C1 segment of cervical spinal cord (tissue), 14 donors: ENCODE measurements around the gene XIRP2.
A peak's percentile ranks its signal among the peaks of the same experiment; 100 is the strongest.

Source experiments
- DNase-seq, 14 donors: peaks; one replicate each; lab custom pipeline; 2025; lab: John Stamatoyannopoulos, UW

XIRP2 gene

GRCh38 chr2:167132906-167133555 is 244.8 kb downstream of the XIRP2 start:
- no peak for DNase-seq

- no peak for DNase-seq
Measured at GRCh38 chr2:167133614-167134013, 245.3 kb downstream of the XIRP2 start.

- DNase-seq, result no peak
Measured at GRCh38 chr2:167134381-167135072, 246.2 kb downstream of the XIRP2 start.

- DNase-seq, result no peak
Measured at GRCh38 chr2:167135706-167136105, 247.4 kb downstream of the XIRP2 start.

GRCh38 chr2:167136879-167137596 is 248.8 kb downstream of the XIRP2 start:
- no peak for DNase-seq

GRCh38 chr2:167140330-167140729 is 252.1 kb downstream of the XIRP2 start:
- DNase-seq, result no peak

GRCh38 chr2:167140767-167141166 is 252.5 kb downstream of the XIRP2 start:
- no peak for DNase-seq

GRCh38 chr2:167142554-167142953 is 254.3 kb downstream of the XIRP2 start:
- no peak for DNase-seq

- no peak for DNase-seq
Measured at GRCh38 chr2:167144179-167144898, 256.1 kb downstream of the XIRP2 start.

- DNase-seq, result no peak
Measured at GRCh38 chr2:167147271-167147941, 259.1 kb downstream of the XIRP2 start.

- no peak for DNase-seq
Measured at GRCh38 chr2:167151894-167152293, 263.6 kb downstream of the XIRP2 start.

GRCh38 chr2:167157523-167157922 is 269.2 kb downstream of the XIRP2 start:
- DNase-seq, result no peak

GRCh38 chr2:167177196-167177595 is 288.9 kb downstream of the XIRP2 start:
- no peak for DNase-seq

GRCh38 chr2:167181134-167181533 is 292.9 kb downstream of the XIRP2 start:
- DNase-seq, result no peak

GRCh38 chr2:167181688-167182087 is 293.4 kb downstream of the XIRP2 start:
- DNase-seq, result no peak

- DNase-seq, result no peak
Measured at GRCh38 chr2:167182403-167182802, 294.1 kb downstream of the XIRP2 start.

- peak in 2 of 14 donors; percentile 12 to 98 for DNase-seq
Measured at GRCh38 chr2:167183931-167184330, 295.7 kb downstream of the XIRP2 start.

- peak in 1 of 14 donors; percentile 51 for DNase-seq
Measured at GRCh38 chr2:167186465-167186864, 298.2 kb downstream of the XIRP2 start.

GRCh38 chr2:167187049-167187727 is 298.9 kb downstream of the XIRP2 start:
- DNase-seq, result no peak
